WERI-Rb-1 (cell line): ENCODE data around the gene GPRASP1.

Source experiments
- DNase-seq: peaks from one replicate; pipeline ENCODE4 v3.0.0-alpha.2; 2020
- H3K27ac ChIP-seq: fragments of 250-450 bp; sonication (Bioruptor Pico); 2 replicates; pipeline ENCODE4 v1.5.1; 2020; ENCODE audit warnings: mild to moderate bottlenecking, moderate library complexity
- H3K27me3 ChIP-seq: fragments of 250-450 bp; sonication (Bioruptor Pico); 2 replicates; pipeline ENCODE4 v1.5.1; 2021; ENCODE audit warnings: mild to moderate bottlenecking, low read depth, moderate library complexity; ENCODE audit not compliant: insufficient read depth, severe bottlenecking
- H3K36me3 ChIP-seq: fragments of 250-450 bp; sonication (Bioruptor Pico); 2 replicates; pipeline ENCODE4 v1.5.1; 2020; ENCODE audit warnings: mild to moderate bottlenecking, moderate library complexity
- H3K4me3 ChIP-seq: 2 replicates; pipeline ENCODE4 v1.5.1; 2011; ENCODE audit warnings: low read depth, mild to moderate bottlenecking, control low read depth, low read length
- H3K9me3 ChIP-seq: fragments of 250-450 bp; sonication (Bioruptor Pico); 2 replicates; pipeline ENCODE4 v1.5.1; 2021; ENCODE audit warnings: mild to moderate bottlenecking, moderate library complexity; ENCODE audit not compliant: severe bottlenecking
- CTCF ChIP-seq: IDR thresholded peaks from 2 replicates; pipeline ENCODE4 v1.5.1; 2011; ENCODE audit warnings: low read depth, mild to moderate bottlenecking, control low read depth, inconsistent platforms, low read length

GPRASP1 gene

GRCh38 chrX:102627640-102628039, 23.6 kb upstream of the GPRASP1 start:
- no peak overlapping the region for H3K4me3 ChIP-seq
- TF ChIP-seq CTCF, result no peak
- no peaks in the 10 kb centered on the region for H3K9me3 ChIP-seq
- no peaks in the 10 kb centered on the region for H3K36me3 ChIP-seq
- H3K27ac ChIP-seq, result no peak overlapping the region
- H3K27me3 ChIP-seq, result peaks cover 3% of the 10 kb centered on the region
- no peak for DNase-seq

DNA sequence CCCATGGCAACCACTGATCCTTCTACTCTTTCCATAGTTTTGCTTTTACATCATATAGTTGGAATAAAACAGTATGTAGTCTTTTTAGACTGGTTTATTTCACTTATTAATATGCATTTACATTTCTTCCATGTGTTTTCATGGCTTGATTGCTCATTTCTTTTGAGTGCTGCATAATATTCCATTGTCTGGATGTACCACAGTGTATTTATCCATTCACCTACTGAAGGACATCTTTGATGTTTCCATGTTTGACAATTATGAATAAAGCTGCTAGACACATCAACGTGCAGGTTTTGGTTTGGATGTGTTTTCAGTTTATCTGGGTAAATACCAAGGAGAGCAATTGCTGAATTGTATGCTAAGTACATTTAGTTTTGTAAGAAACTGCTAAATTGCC, 13.7 kb upstream of the GPRASP1 start:
- no peak for DNase-seq
- no peak for TF ChIP-seq CTCF
- H3K9me3 ChIP-seq, result no peaks in the 10 kb centered on the region
- no peaks in the 10 kb centered on the region for H3K36me3 ChIP-seq
- H3K27me3 ChIP-seq, result peaks cover 2% of the 10 kb centered on the region
- H3K27ac ChIP-seq, result no peak overlapping the region
- H3K4me3 ChIP-seq, result no peak overlapping the region

GRCh38 chrX:102650903-102651241, 411 bp upstream of the GPRASP1 start:
- peak overlapping the region; percentile 46 for H3K4me3 ChIP-seq
- no peaks in the 10 kb centered on the region for H3K9me3 ChIP-seq
- no peaks in the 10 kb centered on the region for H3K36me3 ChIP-seq
- no peak for DNase-seq
- TF ChIP-seq CTCF, result no peak
- peak overlapping the region; percentile 33; the same call in 1 of the 2 replicates for H3K27ac ChIP-seq
- peaks cover 4% of the 10 kb centered on the region for H3K27me3 ChIP-seq

DNA sequence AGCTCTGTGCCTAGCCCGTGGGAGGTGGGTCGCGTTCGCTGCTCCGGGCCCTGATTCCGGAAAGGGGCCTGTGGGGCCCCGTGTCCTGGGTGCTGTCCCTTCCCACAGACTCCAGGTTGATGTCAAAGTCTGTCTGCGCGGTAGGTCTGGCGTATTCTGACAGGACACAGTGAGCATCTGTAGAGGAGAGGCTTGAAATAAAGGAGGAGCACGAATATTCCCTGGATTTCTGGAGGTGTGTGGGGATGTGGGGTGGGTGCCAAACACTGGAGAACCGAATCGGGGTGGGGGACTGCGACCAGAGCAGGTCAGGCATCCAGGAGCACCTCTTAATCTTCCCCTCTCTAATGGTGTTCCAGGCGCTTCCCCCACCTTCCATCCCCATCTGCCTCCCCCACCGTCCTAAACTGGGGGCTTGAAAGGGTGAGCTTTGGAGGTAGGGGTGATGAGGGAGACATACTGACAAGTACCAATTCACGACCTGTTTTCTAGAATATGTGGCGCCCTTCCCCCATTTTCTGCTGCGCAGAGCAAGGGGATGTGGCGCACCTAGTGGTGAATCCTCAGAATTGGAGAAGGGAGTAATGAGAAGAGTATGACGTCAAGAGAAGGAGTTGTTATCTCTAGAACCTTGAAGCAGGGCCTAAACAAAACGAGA, 877 bp downstream of the GPRASP1 start:
- TF ChIP-seq CTCF, result peak; percentile 37
- peak; percentile 38 for DNase-seq
- Histone ChIP-seq H3K4me3 (peak overlapping the region; percentile 46), H3K27ac (no peak overlapping the region), H3K9me3 (no peaks in the 10 kb centered on the region), H3K36me3 (no peaks in the 10 kb centered on the region), H3K27me3 (peaks cover 4% of the 10 kb centered on the region)

- TF ChIP-seq CTCF, result no peak
- H3K4me3 ChIP-seq, result no peak overlapping the region
- H3K9me3 ChIP-seq, result no peaks in the 10 kb centered on the region
- H3K36me3 ChIP-seq, result no peaks in the 10 kb centered on the region
- H3K27ac ChIP-seq, result no peak overlapping the region
- H3K27me3 ChIP-seq, result peaks cover 4% of the 10 kb centered on the region
- DNase-seq, result no peak
Measured at GRCh38 chrX:102654696-102655095, 3.4 kb downstream of the GPRASP1 start.

DNA sequence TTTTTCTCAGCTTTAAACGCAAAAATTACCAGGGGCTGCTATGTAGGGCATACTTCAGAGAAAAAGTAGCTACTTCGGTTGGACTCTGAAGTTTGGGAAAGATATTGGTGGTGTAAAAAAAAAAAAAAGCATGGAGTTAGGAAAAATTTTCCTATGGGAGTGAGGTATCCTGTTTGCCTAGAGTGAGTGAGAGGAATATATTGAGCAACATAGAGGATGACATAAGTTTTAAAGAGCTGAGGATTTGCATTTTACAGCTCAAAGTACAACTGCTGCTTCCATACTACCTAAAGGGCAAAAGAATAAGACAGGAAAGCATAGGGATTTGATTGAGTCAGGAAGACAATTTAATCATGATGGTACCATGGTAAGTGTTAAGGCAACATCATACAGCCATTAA, 7.3 kb downstream of the GPRASP1 start:
- H3K27ac ChIP-seq, result no peak overlapping the region
- H3K4me3 ChIP-seq, result no peak overlapping the region
- no peak for TF ChIP-seq CTCF
- H3K36me3 ChIP-seq, result no peaks in the 10 kb centered on the region
- H3K27me3 ChIP-seq, result peaks cover 4% of the 10 kb centered on the region
- H3K9me3 ChIP-seq, result no peaks in the 10 kb centered on the region
- no peak for DNase-seq
